ENCODE results near the gene LTBP1.

LTBP1 gene

GRCh38 chr2:33321236-33321771, 374.6 kb downstream of the LTBP1 start:
- H3K9me3 ChIP-seq = no peaks in the 10 kb centered on the region
- no peaks in the 10 kb centered on the region for H3K27me3 ChIP-seq
- TF ChIP-seq CTCF (IDR thresholded peaks at IDR 0.05) = no peak
- intact Hi-C loops (cut with DNase I; ENCODE audit: low total_unique reads) = no loop called here
- peaks cover 5 to 17% (median 12%) of the 10 kb centered on the region in 3 donors for H3K36me3 ChIP-seq
- no peak for DNase-seq
- no peak overlapping the region for H3K4me3 ChIP-seq
- peaks cover 0 to 78% (median 25%) of the 10 kb centered on the region in 4 donors for H3K4me1 ChIP-seq
- H3K27ac ChIP-seq = peak overlapping the region; percentile 64 to 68

- Histone ChIP-seq H3K4me3 (no peak overlapping the region), H3K9me3 (no peaks in the 10 kb centered on the region), H3K36me3 (peaks cover 0 to 17% (median 12%) of the 10 kb centered on the region in 3 donors), H3K27me3 (no peaks in the 10 kb centered on the region), H3K27ac (peak overlapping the region; percentile 64 to 68), H3K4me1 (peaks cover 0 to 75% (median 20%) of the 10 kb centered on the region in 4 donors)
- intact Hi-C loops (cut with DNase I; ENCODE audit: low total_unique reads) = no loop called here
- TF ChIP-seq CTCF (IDR thresholded peaks at IDR 0.05) = no peak
- peak in 1 of 2 donors; percentile 35 for DNase-seq
These were observed 375.2 kb downstream of the LTBP1 start for GRCh38 chr2:33321876-33322483.

- TF ChIP-seq CTCF (IDR thresholded peaks at IDR 0.05) = no peak
- H3K36me3 ChIP-seq = peaks cover 0 to 17% (median 12%) of the 10 kb centered on the region in 3 donors
- no peak overlapping the region for H3K4me3 ChIP-seq
- peaks cover 0 to 69% (median 17%) of the 10 kb centered on the region in 4 donors for H3K4me1 ChIP-seq
- no peak for DNase-seq
- H3K27ac ChIP-seq = peak overlapping the region; percentile 64 to 68
- no peaks in the 10 kb centered on the region for H3K27me3 ChIP-seq
- intact Hi-C loops (cut with DNase I; ENCODE audit: low total_unique reads) = no loop called here
- no peaks in the 10 kb centered on the region for H3K9me3 ChIP-seq
These were observed 375.9 kb downstream of the LTBP1 start for GRCh38 chr2:33322612-33323011.

- intact Hi-C loops (cut with DNase I; ENCODE audit: low total_unique reads) = no loop called here
- no peak for TF ChIP-seq CTCF (IDR thresholded peaks at IDR 0.05)
- no peak for DNase-seq
- no peaks in the 10 kb centered on the region for H3K9me3 ChIP-seq
- H3K27ac ChIP-seq = peak overlapping the region; percentile 46 to 68
- H3K36me3 ChIP-seq = peaks cover 0 to 28% (median 7%) of the 10 kb centered on the region in 3 donors
- no peak overlapping the region for H3K4me3 ChIP-seq
- H3K27me3 ChIP-seq = no peaks in the 10 kb centered on the region
- peaks cover 0 to 63% (median 15%) of the 10 kb centered on the region in 4 donors for H3K4me1 ChIP-seq
These were observed 377.2 kb downstream of the LTBP1 start for GRCh38 chr2:33323957-33324356.

GRCh38 chr2:33326100-33326499, 379.3 kb downstream of the LTBP1 start:
- Histone ChIP-seq H3K4me1 (peaks cover 0 to 46% (median 14%) of the 10 kb centered on the region in 4 donors), H3K9me3 (no peaks in the 10 kb centered on the region), H3K4me3 (no peak overlapping the region), H3K27ac (peak overlapping the region; percentile 19 to 57), H3K27me3 (no peaks in the 10 kb centered on the region), H3K36me3 (peaks cover 0 to 19% (median 0%) of the 10 kb centered on the region in 3 donors)
- no peak for DNase-seq
- intact Hi-C loops (cut with DNase I; ENCODE audit: low total_unique reads) = no loop called here
- no peak for TF ChIP-seq CTCF (IDR thresholded peaks at IDR 0.05)
